HCT116 (cell line): Measurements from ENCODE around the gene FAM168A. TPM values are rescaled to one million over a fixed set of nuclear protein-coding genes. Genes with fewer than 3 reads are reported as not detected.
"Not testable (repeated sequence)": the region's sequence is repeated elsewhere in the genome, so short reads cannot be mapped to it uniquely, and the experiment has no call there.

Experiments
- ATAC-seq: fragments of 200-7000 bp; cut with Tn5 transposase; 2 replicates; pipeline ENCODE4 v1.9.1; 2020; ENCODE audit warnings: mild to moderate bottlenecking, moderate library complexity
- BruUV-seq: library from RNA; stranded (reverse); fragments of 400-500 nt; replicated peaks from 2 replicates; lab custom pipeline; 2021; lab: Mats Ljungman, UMichigan
- CTCF ChIA-PET: fragments of 300-600 bp; sonication (Branson Sonifier 250); formaldehyde crosslinking; loops from one replicate; lab custom pipeline; 2021; ENCODE audit warnings: antibody characterized with exemption; lab: Charles Lee
- POLR2A ChIA-PET: fragments of 300-600, 350-600 bp; sonication (Branson Sonifier 250); formaldehyde crosslinking; loops from one replicate; lab custom pipeline; 2021; ENCODE audit warnings: antibody characterized with exemption; lab: Charles Lee
- RAD21 ChIA-PET, 2 experiments: fragments of 300-600 bp; sonication (Branson Sonifier 250); formaldehyde crosslinking; loops; one replicate each; lab custom pipeline; 2023; ENCODE audit warnings: low total read pairs in 2 of 2; ENCODE audit not compliant: uncharacterized antibody in 2 of 2, unreplicated experiment in 2 of 2, low non-redundant PET in 1 of 2; lab: Charles Lee
- DNase-seq: peaks from one replicate; pipeline ENCODE4 v3.0.0-alpha.2; 2010; ENCODE audit warnings: low read depth, low spot score
- H2AFZ ChIP-seq: fragments of 200-600 bp; shearing (Covaris generic), sonication (generic); 2 replicates; pipeline ENCODE4 v1.6.1; 2017; ENCODE audit warnings: low read depth, mixed run types, mixed read lengths, antibody characterized with exemption, low read length; ENCODE audit not compliant: poor library complexity, severe bottlenecking
- H3K27ac ChIP-seq: 2 replicates; pipeline ENCODE4 v1.5.1; 2012; ENCODE audit warnings: low read depth, low read length
- H3K27me3 ChIP-seq: fragments of 200-600 bp; sonication (generic); 2 replicates; pipeline ENCODE4 v1.6.1; 2016; ENCODE audit warnings: mixed run types, low read length, mixed read lengths; ENCODE audit not compliant: insufficient read depth
- H3K36me3 ChIP-seq, 2 experiments: fragments of 200-500 bp in 1 of 2; fragments of 200-600 bp in 1 of 2; sonication (Bioruptor generic) in 1 of 2; sonication (generic) in 1 of 2; 2 replicates each; pipeline versions ENCODE4 v1.5.1 to v1.6.1; 2014 to 2016; ENCODE audit warnings: low read length in 2 of 2, inconsistent platforms in 1 of 2, mixed read lengths in 1 of 2, mixed run types in 1 of 2; ENCODE audit not compliant: insufficient read depth in 2 of 2, control insufficient read depth in 1 of 2
- H3K4me1 ChIP-seq, 2 experiments: fragments of 200-600 bp in 1 of 2; sonication (generic) in 1 of 2; 2 replicates each; pipeline versions ENCODE4 v1.5.1 to v1.6.1; 2012 to 2017; ENCODE audit warnings: low read length in 2 of 2, inconsistent platforms in 1 of 2, mild to moderate bottlenecking in 1 of 2, mixed read lengths in 1 of 2, mixed run types in 1 of 2, moderate library complexity in 1 of 2; ENCODE audit not compliant: insufficient read depth in 2 of 2, control insufficient read depth in 1 of 2
- H3K4me2 ChIP-seq: fragments of 200-600 bp; sonication (generic); 2 replicates; pipeline ENCODE4 v1.6.1; 2017; ENCODE audit warnings: mixed run types, low read length, mixed read lengths
- H3K4me3 ChIP-seq, 2 experiments: fragments of 200-600 bp in 1 of 2; sonication (generic) in 1 of 2; replicated peaks in 1 of 2; 2 replicates each; pipeline ENCODE4 v1.5.1; 2011 to 2016; ENCODE audit warnings: low read length in 2 of 2, control low read depth in 1 of 2, low read depth in 1 of 2, mild to moderate bottlenecking in 1 of 2, mixed read lengths in 1 of 2, mixed run types in 1 of 2
- H3K79me2 ChIP-seq: fragments of 200-600 bp; sonication (generic); 2 replicates; pipeline ENCODE4 v1.6.1; 2017; ENCODE audit warnings: mild to moderate bottlenecking, mixed run types, low read length, moderate library complexity, mixed read lengths; ENCODE audit not compliant: insufficient read depth
- H3K9ac ChIP-seq: fragments of 200-600 bp; sonication (generic); 2 replicates; pipeline ENCODE4 v1.6.1; 2016; ENCODE audit warnings: low read length, mixed read lengths
- H3K9me2 ChIP-seq: fragments of 200-600 bp; sonication (generic), shearing (Covaris generic); 2 replicates; pipeline ENCODE4 v1.6.1; 2017; ENCODE audit warnings: mixed run types, mild to moderate bottlenecking, moderate library complexity; ENCODE audit not compliant: insufficient read depth
- H3K9me3 ChIP-seq, 2 experiments: fragments of 200-500 bp in 1 of 2; fragments of 200-600 bp in 1 of 2; sonication (Bioruptor generic) in 1 of 2; sonication (generic) in 1 of 2; 2 replicates each; pipeline ENCODE4 v1.6.1; 2014 to 2017; ENCODE audit warnings: low read length in 2 of 2, mixed read lengths in 2 of 2, inconsistent platforms in 1 of 2, low read depth in 1 of 2, mild to moderate bottlenecking in 1 of 2, mixed run types in 1 of 2, moderate library complexity in 1 of 2; ENCODE audit not compliant: control insufficient read depth in 1 of 2, insufficient read depth in 1 of 2
- H4K20me1 ChIP-seq: fragments of 200-600 bp; sonication (generic), shearing (Covaris generic); 2 replicates; pipeline ENCODE4 v1.6.1; 2017; ENCODE audit warnings: mixed run types, mild to moderate bottlenecking, moderate library complexity; ENCODE audit not compliant: insufficient read depth
- CBX3 ChIP-seq: IDR thresholded peaks from 2 replicates; pipeline ENCODE4 v1.6.1; 2012; ENCODE audit warnings: low read depth
- CEBPB ChIP-seq: IDR thresholded peaks from 2 replicates; pipeline ENCODE4 v1.6.1; 2012; ENCODE audit warnings: low read depth
- EZH2 ChIP-seq: fragments of 200-600 bp; sonication (generic); IDR thresholded peaks from 2 replicates; pipeline ENCODE4 v1.6.1; 2017; ENCODE audit warnings: antibody characterized with exemption, mixed run types
- FOSL1 ChIP-seq: IDR thresholded peaks from 2 replicates; pipeline ENCODE4 v1.6.1; 2012; ENCODE audit warnings: low read depth
- JUND ChIP-seq: IDR thresholded peaks from 2 replicates; pipeline ENCODE4 v1.6.1; 2012
- RAD21 ChIP-seq: IDR thresholded peaks from 2 replicates; pipeline ENCODE4 v1.6.1; 2012; ENCODE audit warnings: low read depth, mild to moderate bottlenecking
- SP1 ChIP-seq: IDR thresholded peaks from 2 replicates; pipeline ENCODE4 v1.6.1; 2012; ENCODE audit warnings: low read depth
- TCF7L2 ChIP-seq: IDR thresholded peaks from 2 replicates; pipeline ENCODE4 v1.7.0; 2011; ENCODE audit warnings: borderline replicate concordance, inconsistent platforms; ENCODE audit not compliant: insufficient read depth, insufficient read length; ENCODE audit errors: extremely low read depth
- YY1 ChIP-seq: IDR thresholded peaks from 2 replicates; pipeline ENCODE4 v1.6.1; 2011; ENCODE audit warnings: low read length, low read depth, moderate library complexity, mild to moderate bottlenecking; ENCODE audit not compliant: insufficient replicate concordance; ENCODE audit errors: extremely low read depth
- intact Hi-C: fragments of 100-400 bp; cut with micrococcal nuclease; formaldehyde crosslinking; loops from 2 replicates; pipeline ENCODE4 v1.10.0; 2022
- total RNA-seq: library from RNA; stranded (reverse); gene quantifications from one replicate; pipeline ENCODE4 v1.2.1, GENCODE V29; 2021; ENCODE audit not compliant: unreplicated experiment
- TF ChIP-seq, protein P1 (sequence below): IDR thresholded peaks from 2 replicates; pipeline ENCODE4 v1.6.1; 2012

FAM168A gene
- total RNA-seq, 1 experiment from 2014 or later: 31.5 TPM

GRCh38 chr11:73576185-73576614, 21.7 kb downstream of the FAM168A start (continued):
- TF ChIP-seq, protein P1, sequence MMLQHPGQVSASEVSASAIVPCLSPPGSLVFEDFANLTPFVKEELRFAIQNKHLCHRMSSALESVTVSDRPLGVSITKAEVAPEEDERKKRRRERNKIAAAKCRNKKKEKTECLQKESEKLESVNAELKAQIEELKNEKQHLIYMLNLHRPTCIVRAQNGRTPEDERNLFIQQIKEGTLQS: no peak
- no peak for TF ChIP-seq YY1
- TF ChIP-seq CBX3: no peak
- TF ChIP-seq RAD21: no peak
- TF ChIP-seq FOSL1: no peak
- no peak for TF ChIP-seq JUND
- no peak for TF ChIP-seq TCF7L2
- no peak for TF ChIP-seq SP1
- TF ChIP-seq CEBPB: no peak
- TF ChIP-seq EZH2: no peak
- TF ChIP-seq, all 23 proteins: peak for 0

GRCh38 chr11:73571982-73572381, 25.9 kb downstream of the FAM168A start:
- H3K4me2 ChIP-seq, H3K9me2 ChIP-seq, BruUV-seq, H3K27me3 ChIP-seq, H4K20me1 ChIP-seq, DNase-seq, H3K79me2 ChIP-seq, ATAC-seq, POLR2A ChIA-PET, H3K4me1 ChIP-seq, CTCF ChIA-PET, H3K9ac ChIP-seq, H3K4me3 ChIP-seq, H3K27ac ChIP-seq, H3K9me3 ChIP-seq, RAD21 ChIA-PET, intact Hi-C loops, H3K36me3 ChIP-seq, H2AFZ ChIP-seq: not testable (repeated sequence)
